ENCODE measurements around the gene AGGF1.
"Not testable (repeated sequence)": the region's sequence is repeated elsewhere in the genome, so short reads cannot be mapped to it uniquely, and the experiment has no call there.

AGGF1 gene

GRCh38 chr5:77095189-77095588 is 65.0 kb downstream of the AGGF1 start:
- no peaks in the 10 kb centered on the region for H3K27me3 ChIP-seq (ENCODE audit: control insufficient read depth in 1 of 2, insufficient read depth in 2 of 2, low read length in 2 of 2)
- no peaks in the 10 kb centered on the region for H3K4me1 ChIP-seq (ENCODE audit: insufficient read depth, low read length)
- no peak overlapping the region for H3K4me3 ChIP-seq (ENCODE audit: low read depth in 1 of 2, low read length in 2 of 2)
- H3K27ac ChIP-seq (ENCODE audit: low read depth, low read length): no peak overlapping the region
- H3K9ac ChIP-seq (ENCODE audit: low read length): no peak overlapping the region
- H3K36me3 ChIP-seq (ENCODE audit: insufficient read depth, low read length): no peaks in the 10 kb centered on the region
- H3K9me3 ChIP-seq (ENCODE audit: low read length): no peaks in the 10 kb centered on the region

- Histone ChIP-seq H3K4me3 (ENCODE audit: low read depth in 1 of 2, low read length in 2 of 2) (no peak overlapping the region), H3K27ac (ENCODE audit: low read depth, low read length) (no peak overlapping the region)
Observed at GRCh38 chr5:77101298-77101697, 71.1 kb downstream of the AGGF1 start.

GRCh38 chr5:77102549-77102948 is 72.3 kb downstream of the AGGF1 start:
- Histone ChIP-seq H3K27ac (ENCODE audit: low read depth, low read length) (no peak overlapping the region), H3K36me3 (ENCODE audit: insufficient read depth, low read length) (no peaks in the 10 kb centered on the region), H3K9ac (ENCODE audit: low read length) (no peak overlapping the region), H3K9me3 (ENCODE audit: low read length) (no peaks in the 10 kb centered on the region), H3K4me3 (ENCODE audit: low read depth in 1 of 2, low read length in 2 of 2) (no peak overlapping the region), H3K27me3 (ENCODE audit: control insufficient read depth in 1 of 2, insufficient read depth in 2 of 2, low read length in 2 of 2) (no peaks in the 10 kb centered on the region), H3K4me1 (ENCODE audit: insufficient read depth, low read length) (no peaks in the 10 kb centered on the region)

More at GRCh38 chr5:77101298-77101697, 71.1 kb downstream of the AGGF1 start:
- no peaks in the 10 kb centered on the region for H3K27me3 ChIP-seq (ENCODE audit: control insufficient read depth in 1 of 2, insufficient read depth in 2 of 2, low read length in 2 of 2)
- no peaks in the 10 kb centered on the region for H3K9me3 ChIP-seq (ENCODE audit: low read length)
- H3K4me1 ChIP-seq (ENCODE audit: insufficient read depth, low read length): no peaks in the 10 kb centered on the region
- H3K9ac ChIP-seq (ENCODE audit: low read length): no peak overlapping the region
- no peaks in the 10 kb centered on the region for H3K36me3 ChIP-seq (ENCODE audit: insufficient read depth, low read length)

GRCh38 chr5:77103457-77103856 is 73.3 kb downstream of the AGGF1 start:
- Histone ChIP-seq H3K9ac (ENCODE audit: low read length) (no peak overlapping the region), H3K27ac (ENCODE audit: low read depth, low read length) (no peak overlapping the region), H3K4me3 (ENCODE audit: low read depth in 1 of 2, low read length in 2 of 2) (no peak overlapping the region), H3K36me3 (ENCODE audit: insufficient read depth, low read length) (no peaks in the 10 kb centered on the region), H3K9me3 (ENCODE audit: low read length) (no peaks in the 10 kb centered on the region), H3K27me3 (ENCODE audit: control insufficient read depth in 1 of 2, insufficient read depth in 2 of 2, low read length in 2 of 2) (no peaks in the 10 kb centered on the region), H3K4me1 (ENCODE audit: insufficient read depth, low read length) (no peaks in the 10 kb centered on the region)

- H3K9ac ChIP-seq (ENCODE audit: low read length): no peak overlapping the region
- H3K27ac ChIP-seq (ENCODE audit: low read depth, low read length): no peak overlapping the region
- H3K9me3 ChIP-seq (ENCODE audit: low read length): no peaks in the 10 kb centered on the region
- H3K27me3 ChIP-seq (ENCODE audit: control insufficient read depth in 1 of 2, insufficient read depth in 2 of 2, low read length in 2 of 2): no peaks in the 10 kb centered on the region
- H3K4me3 ChIP-seq (ENCODE audit: low read depth in 1 of 2, low read length in 2 of 2): no peak overlapping the region
- H3K36me3 ChIP-seq (ENCODE audit: insufficient read depth, low read length): no peaks in the 10 kb centered on the region
- no peaks in the 10 kb centered on the region for H3K4me1 ChIP-seq (ENCODE audit: insufficient read depth, low read length)
Observed at GRCh38 chr5:77104813-77105212, 74.6 kb downstream of the AGGF1 start.

GRCh38 chr5:77107035-77107434 is 76.8 kb downstream of the AGGF1 start:
- not testable (repeated sequence) for H3K4me1 ChIP-seq (ENCODE audit: insufficient read depth, low read length); H3K36me3 ChIP-seq (ENCODE audit: insufficient read depth, low read length); H3K9me3 ChIP-seq (ENCODE audit: low read length); H3K27ac ChIP-seq (ENCODE audit: low read depth, low read length); H3K4me3 ChIP-seq (ENCODE audit: low read depth in 1 of 2, low read length in 2 of 2); H3K27me3 ChIP-seq (ENCODE audit: control insufficient read depth in 1 of 2, insufficient read depth in 2 of 2, low read length in 2 of 2); H3K9ac ChIP-seq (ENCODE audit: low read length)
